Heart left ventricle (tissue), 16 donors: Measurements from ENCODE around the gene SHC4. TPM values are rescaled to one million over a fixed set of nuclear protein-coding genes. Genes with fewer than 3 reads are reported as not detected.
A peak's percentile ranks its signal among the peaks of the same experiment; 100 is the strongest.

Experiments used
- ATAC-seq, 4 donors: fragments of 200-7000 bp; cut with Tn5 transposase; one replicate each; pipeline ENCODE4 v1.9.1; 2020 to 2022; ENCODE audit warnings: moderate library complexity in 4 of 4, mild to moderate bottlenecking in 3 of 4, moderate number of reproducible peaks in 1 of 4
- DNase-seq, 5 donors: peaks; one replicate each; pipeline ENCODE4 v3.0.0-alpha.2; 2020
- H3K27ac ChIP-seq, 12 donors: fragments of 200-600 bp; sonication (generic) in 4 of 12; one replicate each; pipeline versions ENCODE4 v1.5.0 to v1.8.0; 2016 to 2022; ENCODE audit warnings: mild to moderate bottlenecking in 2 of 12
- H3K27me3 ChIP-seq, 9 donors: fragments of 200-600 bp; sonication (generic) in 2 of 9; one replicate each; pipeline versions ENCODE4 v1.5.1 to v1.8.0; 2016 to 2022; ENCODE audit warnings: mild to moderate bottlenecking in 3 of 9
- H3K36me3 ChIP-seq, 9 donors: fragments of 200-600 bp; sonication (generic) in 2 of 9; one replicate each; pipeline versions ENCODE4 v1.5.0 to v1.8.0; 2018 to 2022; ENCODE audit warnings: mild to moderate bottlenecking in 2 of 9
- H3K4me1 ChIP-seq, 12 donors: fragments of 200-600 bp; sonication (generic) in 4 of 12; one replicate each; pipeline versions ENCODE4 v1.5.0 to v1.8.0; 2016 to 2022; ENCODE audit warnings: mild to moderate bottlenecking in 3 of 12
- H3K4me3 ChIP-seq, 12 donors: fragments of 200-600 bp; sonication (generic) in 4 of 12; one replicate each; pipeline versions ENCODE4 v1.5.0 to v1.8.0; 2017 to 2022; ENCODE audit warnings: mild to moderate bottlenecking in 9 of 12, moderate library complexity in 4 of 12
- H3K9me3 ChIP-seq, 12 donors: fragments of 200-600 bp; sonication (generic) in 4 of 12; one replicate each; pipeline versions ENCODE4 v1.5.0 to v1.8.0; 2016 to 2022; ENCODE audit warnings: mild to moderate bottlenecking in 1 of 12
- POLR2A ChIP-seq, 2 donors: fragments of 450-650 bp; IDR thresholded peaks; one replicate each; pipeline ENCODE4 v1.6.1; 2017; ENCODE audit warnings: antibody characterized with exemption in 2 of 2, mild to moderate bottlenecking in 2 of 2, moderate library complexity in 2 of 2
- WGBS, 4 donors: extraction: QIAGEN DNeasy Blood & Tissue Kit in 2 of 4; methylation state at CpG; one replicate each; pipeline versions ENCODE4 v1.1.5 to v1.1.7; 2013 to 2018; 5-methylcytosine and 5-hydroxymethylcytosine counted together
- intact Hi-C, 10 donors: fragments of 100-400 bp; cut with DNase I; formaldehyde crosslinking; loops; one replicate each; pipeline versions ENCODE4 v1.11.1 to v1.14.2; 2022
- polyA plus RNA-seq, 2 donors: library from polyadenylated mRNA; stranded (reverse); fragments of 200-250 nt; gene quantifications; one replicate each; pipeline ENCODE4 v1.2.3, GENCODE V29; 2013
- total RNA-seq, 9 donors: library from RNA; depleted of rRNA in 2 of 9; stranded (reverse); fragments of >200 nt in 2 of 9; fragmentation: NEBNext Ultra II Directional in 3 of 9; extraction: Animal tissue kit (Norgen Biotek cat#: 25700) in 3 of 9; gene quantifications; one replicate each; pipeline versions ENCODE4 v1.1.0 to v1.2.4, GENCODE V29; 2016 to 2023
- TF ChIP-seq, protein P1 (sequence below), 12 donors: fragments of 200-600 bp; sonication (generic) in 4 of 12; IDR thresholded peaks; one replicate each; pipeline versions ENCODE4 v1.5.0 to v1.8.0; 2018 to 2022; ENCODE audit warnings: antibody characterized with exemption in 12 of 12, mild to moderate bottlenecking in 5 of 12
- donor health status: ischemic (EF 13 %, LVEDD 7.1; RV severe dilation, severe dysfunction).
- donor health status: healthy with polysubstance abuse.
- donor health status: DM: no; HTN: yes; CAD: no.
- donor health status: DM: no; HTN: no; CAD: no.
- donor health status: ischemic (EF 25% LVEDD 6.9; RV normal size, moderate dysfunction).
- donor health status: ischemic (EF 25% LVEDD 5.7; RV mildly dilated, moderate dysfunction).
- donor health status: healthy.
- donor health status: DM: yes; HTN: yes; CAD: no.
- donor health status: ischemic (EF 35%, LVEDD 5.7; RV mildly dilated, moderate dysfunction).
- donor health status: nonischemic (EF 11% LVEDD 7.7; RV severe dilation, severe dysfunction).
- donor health status: DM: yes; HTN: yes; CAD: no.
- donor health status: PGD.
- donor health status: ischemic (EF 29% LVEDD 5.4; RV normal size, mild dysfunction).
- donor health status: nonischemic (EF 23%, LVEDD 6.1; RV moderate dilation, normal function).

The SHC4 gene
- total and polyA plus RNA-seq, 11 donors = 1.3 to 4.1 (median 2.2) TPM

DNA sequence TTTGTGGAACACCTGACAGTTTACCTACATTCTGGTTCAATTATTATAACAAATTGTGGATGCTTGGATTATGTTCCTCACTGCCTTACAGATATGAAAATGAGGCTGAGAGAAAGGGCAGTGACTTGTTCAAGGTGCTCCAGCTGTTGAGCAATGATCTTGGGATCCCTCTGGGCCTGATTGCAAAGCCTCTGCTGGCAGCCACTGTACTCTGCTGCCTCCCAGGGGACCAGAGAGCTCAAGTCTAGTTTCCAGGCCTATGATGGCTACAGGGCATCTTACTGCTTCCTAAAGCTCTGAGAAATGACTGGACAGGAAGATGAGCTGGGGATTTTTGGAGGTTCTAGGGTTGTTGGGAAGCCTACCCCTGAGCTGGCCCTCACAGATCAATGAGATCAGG, 2.3 kb upstream of the SHC4 start:
- Histone ChIP-seq H3K27ac (no peak overlapping the region), H3K27me3 (peaks cover 0 to 12% (median 0%) of the 10 kb centered on the region in 9 donors), H3K4me1 (peaks cover 0 to 25% (median 9%) of the 10 kb centered on the region in 12 donors), H3K36me3 (no peaks in the 10 kb centered on the region), H3K4me3 (no peak overlapping the region), H3K9me3 (no peaks in the 10 kb centered on the region)
- ATAC-seq (no peak), DNase-seq (no peak)
- TF ChIP-seq, protein P1, sequence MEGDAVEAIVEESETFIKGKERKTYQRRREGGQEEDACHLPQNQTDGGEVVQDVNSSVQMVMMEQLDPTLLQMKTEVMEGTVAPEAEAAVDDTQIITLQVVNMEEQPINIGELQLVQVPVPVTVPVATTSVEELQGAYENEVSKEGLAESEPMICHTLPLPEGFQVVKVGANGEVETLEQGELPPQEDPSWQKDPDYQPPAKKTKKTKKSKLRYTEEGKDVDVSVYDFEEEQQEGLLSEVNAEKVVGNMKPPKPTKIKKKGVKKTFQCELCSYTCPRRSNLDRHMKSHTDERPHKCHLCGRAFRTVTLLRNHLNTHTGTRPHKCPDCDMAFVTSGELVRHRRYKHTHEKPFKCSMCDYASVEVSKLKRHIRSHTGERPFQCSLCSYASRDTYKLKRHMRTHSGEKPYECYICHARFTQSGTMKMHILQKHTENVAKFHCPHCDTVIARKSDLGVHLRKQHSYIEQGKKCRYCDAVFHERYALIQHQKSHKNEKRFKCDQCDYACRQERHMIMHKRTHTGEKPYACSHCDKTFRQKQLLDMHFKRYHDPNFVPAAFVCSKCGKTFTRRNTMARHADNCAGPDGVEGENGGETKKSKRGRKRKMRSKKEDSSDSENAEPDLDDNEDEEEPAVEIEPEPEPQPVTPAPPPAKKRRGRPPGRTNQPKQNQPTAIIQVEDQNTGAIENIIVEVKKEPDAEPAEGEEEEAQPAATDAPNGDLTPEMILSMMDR (IDR thresholded peaks at IDR 0.05) = no peak
- no peak for TF ChIP-seq POLR2A (IDR thresholded peaks at IDR 0.05)
- intact Hi-C loops = loop anchor here in 1 of 10 donors (10.0 kb wide), 1 partner anchor 91 kb away; the partner anchor contains the start of gene EID1

DNA sequence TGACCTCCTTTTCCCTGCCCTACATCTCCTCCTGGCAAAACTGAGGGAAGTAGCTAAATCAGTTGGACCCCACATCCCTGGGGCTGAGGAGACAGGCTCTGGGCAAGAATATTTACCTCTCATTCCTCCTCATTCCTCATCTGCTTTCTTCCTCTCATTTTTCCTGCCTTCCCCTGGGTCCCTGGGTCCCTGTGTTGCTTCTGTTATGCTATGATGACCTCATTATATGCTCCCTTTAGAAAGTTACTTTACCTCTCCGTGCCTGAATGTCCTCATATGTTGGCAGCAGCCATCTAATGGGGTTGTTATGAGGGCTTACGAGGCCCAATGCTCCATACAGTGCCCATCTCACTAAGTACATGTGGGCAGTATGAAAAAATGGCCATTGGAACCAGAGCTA, 1.2 kb upstream of the SHC4 start:
- ATAC-seq = no peak
- Histone ChIP-seq H3K36me3 (no peaks in the 10 kb centered on the region), H3K4me1 (peaks cover 0 to 25% (median 9%) of the 10 kb centered on the region in 12 donors), H3K9me3 (no peaks in the 10 kb centered on the region), H3K4me3 (no peak overlapping the region), H3K27me3 (peaks cover 0 to 12% (median 0%) of the 10 kb centered on the region in 9 donors), H3K27ac (no peak overlapping the region)
- DNase-seq = no peak
- no peak for TF ChIP-seq POLR2A (IDR thresholded peaks at IDR 0.05)
- TF ChIP-seq, protein P1 (IDR thresholded peaks at IDR 0.05) = no peak
- 83 to 86% (median 84%) methylated on average over 2 of the region's 2 CpGs for WGBS, 4 donors
- intact Hi-C loops = loop anchor here in 7 of 10 donors (5.0 to 10.0 kb wide), 3 partner anchors 88 to 103 kb away; partner anchors contain the start of gene EID1 (in 6 of the 7)

DNA sequence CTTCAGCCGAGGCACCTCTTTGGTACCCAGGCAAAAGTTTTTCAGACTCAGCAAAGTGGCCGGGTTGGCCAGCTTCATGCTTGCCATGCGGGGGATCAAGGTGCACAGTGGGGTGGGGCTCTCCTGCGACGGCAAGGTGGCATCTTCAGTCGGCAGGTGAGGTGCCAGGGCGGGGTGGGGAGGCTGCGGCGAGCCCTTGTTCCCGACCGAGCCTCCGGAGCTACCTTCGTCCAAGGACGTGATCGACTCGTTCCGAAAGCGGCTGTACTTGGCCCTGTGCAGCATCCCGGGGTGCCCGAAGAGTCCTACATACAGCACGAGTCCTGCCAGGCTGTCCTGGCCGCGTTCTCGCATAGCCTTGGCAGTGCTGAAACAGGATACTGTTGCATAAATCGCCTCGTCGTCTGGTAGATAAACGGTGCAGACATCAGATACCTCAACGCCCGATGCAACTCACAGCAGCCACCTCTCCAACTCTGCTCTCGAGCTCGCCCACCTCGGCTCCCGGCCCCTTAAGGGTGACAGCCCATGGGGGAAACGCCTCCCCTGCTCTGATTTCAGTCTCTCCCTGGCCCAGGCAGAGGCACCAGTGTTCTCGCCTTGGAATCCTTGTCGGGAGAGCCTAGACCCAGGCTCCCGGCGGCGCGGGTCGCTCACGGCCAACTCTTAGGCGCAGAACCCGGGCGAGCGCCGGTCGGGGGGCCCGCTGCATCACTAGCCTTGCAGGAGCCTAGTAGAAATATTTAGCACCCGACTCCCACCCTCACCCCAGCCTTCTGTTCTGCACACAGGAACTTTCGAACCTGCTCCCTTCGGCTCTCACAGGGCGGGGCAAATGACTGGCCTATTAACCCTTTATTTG, 826 bp downstream of the SHC4 start:
- 6 to 10% (median 8%) methylated on average over 38 to 54 of the region's 54 CpGs for WGBS, 4 donors
- Histone ChIP-seq H3K27ac (peak overlapping the region in 6 of 12 donors; percentile 1 to 67 (median 40)), H3K4me3 (peak overlapping the region; percentile 18 to 71 (median 58)), H3K36me3 (no peaks in the 10 kb centered on the region), H3K4me1 (peaks cover 0 to 25% (median 9%) of the 10 kb centered on the region in 12 donors), H3K27me3 (peaks cover 0 to 12% (median 0%) of the 10 kb centered on the region in 9 donors), H3K9me3 (no peaks in the 10 kb centered on the region)
- DNase-seq (peak in 3 of 5 donors; percentile 43 to 67 (median 60)), ATAC-seq (peak; percentile 62 to 83 (median 80))
- no peak for TF ChIP-seq POLR2A (IDR thresholded peaks at IDR 0.05)
- TF ChIP-seq, protein P1 (IDR thresholded peaks at IDR 0.05) = no peak
- intact Hi-C loops = loop anchor here in 8 of 10 donors (2.0 to 10.0 kb wide), 4 partner anchors 84 to 101 kb away; partner anchors contain the start of gene EID1 (in 7 of the 8)

DNA sequence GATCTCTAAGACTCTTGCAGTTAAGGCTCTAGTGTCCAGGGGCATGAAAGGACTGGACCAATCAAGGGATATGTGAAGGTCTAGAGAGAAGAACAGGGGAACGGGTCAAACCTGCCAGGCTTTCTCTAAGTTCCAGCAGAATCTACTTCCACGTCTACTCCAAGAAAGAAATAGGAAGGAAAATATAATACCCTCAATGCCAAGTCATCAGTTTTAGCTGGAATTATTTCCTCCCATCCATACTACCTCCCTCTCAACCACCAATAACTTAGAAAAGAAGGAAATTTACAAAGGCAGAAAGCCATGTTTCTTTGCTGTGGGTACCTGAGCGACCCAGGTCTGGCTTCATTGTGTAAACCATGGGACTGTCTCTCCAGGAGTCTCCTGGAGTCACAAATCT, 7.8 kb downstream of the SHC4 start:
- no peaks in the 10 kb centered on the region for H3K36me3 ChIP-seq
- no peaks in the 10 kb centered on the region for H3K27me3 ChIP-seq
- H3K27ac ChIP-seq = no peak overlapping the region
- DNase-seq (no peak), ATAC-seq (no peak)
- TF ChIP-seq, protein P1 (IDR thresholded peaks at IDR 0.05) = no peak
- TF ChIP-seq POLR2A (IDR thresholded peaks at IDR 0.05) = no peak
- intact Hi-C loops = no loop called here
- no peak overlapping the region for H3K4me3 ChIP-seq
- H3K4me1 ChIP-seq = peaks cover 0 to 7% (median 0%) of the 10 kb centered on the region in 12 donors
- WGBS, 4 donors = 83 to 88% (median 84%) methylated on average over 3 of the region's 3 CpGs
- no peaks in the 10 kb centered on the region for H3K9me3 ChIP-seq
